Ishikawa (cell line): ENCODE results near the gene NUP133.
A peak's percentile ranks its signal among the peaks of the same experiment; 100 is the strongest.

Experiments
- CEBPB ChIP-seq: IDR thresholded peaks from 2 replicates; pipeline ENCODE4 v1.6.1; 2012
- CREB1 ChIP-seq: IDR thresholded peaks from 2 replicates; pipeline ENCODE4 v1.6.1; 2012; ENCODE audit warnings: low read depth
- EGR1 ChIP-seq: IDR thresholded peaks from 2 replicates; pipeline ENCODE4 v1.6.1; 2012
- EP300 ChIP-seq: IDR thresholded peaks from 2 replicates; pipeline ENCODE4 v1.6.1; 2012; ENCODE audit warnings: borderline replicate concordance
- FOXM1 ChIP-seq: IDR thresholded peaks from 2 replicates; pipeline ENCODE4 v1.6.1; 2012; ENCODE audit warnings: low read depth, borderline replicate concordance
- MAX ChIP-seq: IDR thresholded peaks from 2 replicates; pipeline ENCODE4 v1.6.1; 2012
- NFIC ChIP-seq: IDR thresholded peaks from 2 replicates; pipeline ENCODE4 v1.6.1; 2012
- RAD21 ChIP-seq: IDR thresholded peaks from 2 replicates; pipeline ENCODE4 v1.6.1; 2012; ENCODE audit warnings: low read depth
- TAF1 ChIP-seq: IDR thresholded peaks from 2 replicates; pipeline ENCODE4 v1.6.1; 2012; ENCODE audit warnings: low read depth, mild to moderate bottlenecking
- TCF12 ChIP-seq: IDR thresholded peaks from 2 replicates; pipeline ENCODE4 v1.6.1; 2012; ENCODE audit warnings: low read depth
- TEAD4 ChIP-seq: IDR thresholded peaks from 2 replicates; pipeline ENCODE4 v1.6.1; 2012
- USF1 ChIP-seq: IDR thresholded peaks from 2 replicates; pipeline ENCODE4 v1.6.1; 2012
- YY1 ChIP-seq: IDR thresholded peaks from 2 replicates; pipeline ENCODE4 v1.6.1; 2012; ENCODE audit warnings: low read depth
- ZBTB7A ChIP-seq: IDR thresholded peaks from 2 replicates; pipeline ENCODE4 v1.6.1; 2012; ENCODE audit warnings: low read depth
- TF ChIP-seq, protein P1 (sequence below): IDR thresholded peaks from 2 replicates; pipeline ENCODE4 v1.6.1; 2012; ENCODE audit warnings: low read depth, mild to moderate bottlenecking

The NUP133 gene

GRCh38 chr1:229507951-229508822, at the start of gene NUP133:
Gene NUP133 (minus strand): TSS chr1:229508341. CDS start chr1:229508249, 92 bp downstream.
- TF ChIP-seq TCF12 (peak; percentile 60), EGR1 (peak; percentile 88), TAF1 (peak; percentile 91), CREB1 (peak; percentile 97), MAX (peak; percentile 59; the same call in 1 of the 2 replicates), YY1 (peak; percentile 92), ZBTB7A (no peak), USF1 (peak; percentile 9; the same call in 1 of the 2 replicates)
- TF ChIP-seq, protein P1, sequence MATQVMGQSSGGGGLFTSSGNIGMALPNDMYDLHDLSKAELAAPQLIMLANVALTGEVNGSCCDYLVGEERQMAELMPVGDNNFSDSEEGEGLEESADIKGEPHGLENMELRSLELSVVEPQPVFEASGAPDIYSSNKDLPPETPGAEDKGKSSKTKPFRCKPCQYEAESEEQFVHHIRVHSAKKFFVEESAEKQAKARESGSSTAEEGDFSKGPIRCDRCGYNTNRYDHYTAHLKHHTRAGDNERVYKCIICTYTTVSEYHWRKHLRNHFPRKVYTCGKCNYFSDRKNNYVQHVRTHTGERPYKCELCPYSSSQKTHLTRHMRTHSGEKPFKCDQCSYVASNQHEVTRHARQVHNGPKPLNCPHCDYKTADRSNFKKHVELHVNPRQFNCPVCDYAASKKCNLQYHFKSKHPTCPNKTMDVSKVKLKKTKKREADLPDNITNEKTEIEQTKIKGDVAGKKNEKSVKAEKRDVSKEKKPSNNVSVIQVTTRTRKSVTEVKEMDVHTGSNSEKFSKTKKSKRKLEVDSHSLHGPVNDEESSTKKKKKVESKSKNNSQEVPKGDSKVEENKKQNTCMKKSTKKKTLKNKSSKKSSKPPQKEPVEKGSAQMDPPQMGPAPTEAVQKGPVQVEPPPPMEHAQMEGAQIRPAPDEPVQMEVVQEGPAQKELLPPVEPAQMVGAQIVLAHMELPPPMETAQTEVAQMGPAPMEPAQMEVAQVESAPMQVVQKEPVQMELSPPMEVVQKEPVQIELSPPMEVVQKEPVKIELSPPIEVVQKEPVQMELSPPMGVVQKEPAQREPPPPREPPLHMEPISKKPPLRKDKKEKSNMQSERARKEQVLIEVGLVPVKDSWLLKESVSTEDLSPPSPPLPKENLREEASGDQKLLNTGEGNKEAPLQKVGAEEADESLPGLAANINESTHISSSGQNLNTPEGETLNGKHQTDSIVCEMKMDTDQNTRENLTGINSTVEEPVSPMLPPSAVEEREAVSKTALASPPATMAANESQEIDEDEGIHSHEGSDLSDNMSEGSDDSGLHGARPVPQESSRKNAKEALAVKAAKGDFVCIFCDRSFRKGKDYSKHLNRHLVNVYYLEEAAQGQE = no peak

GRCh38 chr1:229557200-229557850, 49.2 kb upstream of the NUP133 start:
- TF ChIP-seq MAX (no peak), TAF1 (no peak), RAD21 (no peak), YY1 (no peak), CREB1 (no peak), TEAD4 (no peak), ZBTB7A (no peak), NFIC (no peak), FOXM1 (no peak), EP300 (no peak), EGR1 (no peak), CEBPB (no peak), USF1 (no peak), TCF12 (no peak)
- TF ChIP-seq, protein P1 = no peak

DNA sequence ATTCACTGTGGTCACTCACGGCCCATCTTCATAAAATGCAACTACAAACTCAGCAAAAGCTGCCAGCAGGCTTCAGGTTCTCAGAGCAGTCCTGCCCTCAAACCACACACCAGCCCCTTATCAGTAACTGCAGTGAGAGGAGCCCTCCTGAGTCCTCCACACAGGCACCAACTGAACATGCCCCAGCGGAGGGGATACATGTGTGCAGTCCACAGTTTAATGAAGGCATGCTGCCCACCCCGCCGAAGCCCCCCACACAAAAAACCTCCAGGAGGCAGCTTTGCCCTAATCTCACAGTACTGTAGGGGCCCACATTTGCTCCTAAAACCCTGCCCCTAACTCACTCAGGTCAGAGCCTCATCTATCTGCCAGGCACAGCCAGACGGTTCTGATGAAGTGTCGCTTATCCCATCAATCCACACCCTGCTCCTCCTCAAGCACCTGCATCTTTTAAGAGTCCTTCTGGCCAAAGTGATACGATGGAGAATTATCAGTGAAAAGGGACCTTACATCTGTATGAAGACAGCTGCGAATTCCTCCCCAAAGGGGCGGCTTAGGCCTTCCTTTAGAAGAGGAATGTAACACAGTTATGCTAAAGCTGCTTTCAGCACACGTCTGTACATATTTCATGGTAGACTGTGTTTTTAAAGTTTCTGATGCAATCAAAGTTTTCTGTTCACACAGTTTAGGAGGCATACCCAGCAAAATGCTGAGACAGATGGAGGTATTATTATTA, 46.9 kb upstream of the NUP133 start:
- TF ChIP-seq ZBTB7A (no peak), USF1 (no peak), EGR1 (no peak), CEBPB (no peak), EP300 (no peak), FOXM1 (no peak), RAD21 (no peak), CREB1 (no peak), YY1 (no peak), TAF1 (no peak), MAX (no peak), TCF12 (no peak), NFIC (no peak), TEAD4 (no peak)
- TF ChIP-seq, protein P1 = no peak
